Measurements from ENCODE around the gene RALGDS.

DNA sequence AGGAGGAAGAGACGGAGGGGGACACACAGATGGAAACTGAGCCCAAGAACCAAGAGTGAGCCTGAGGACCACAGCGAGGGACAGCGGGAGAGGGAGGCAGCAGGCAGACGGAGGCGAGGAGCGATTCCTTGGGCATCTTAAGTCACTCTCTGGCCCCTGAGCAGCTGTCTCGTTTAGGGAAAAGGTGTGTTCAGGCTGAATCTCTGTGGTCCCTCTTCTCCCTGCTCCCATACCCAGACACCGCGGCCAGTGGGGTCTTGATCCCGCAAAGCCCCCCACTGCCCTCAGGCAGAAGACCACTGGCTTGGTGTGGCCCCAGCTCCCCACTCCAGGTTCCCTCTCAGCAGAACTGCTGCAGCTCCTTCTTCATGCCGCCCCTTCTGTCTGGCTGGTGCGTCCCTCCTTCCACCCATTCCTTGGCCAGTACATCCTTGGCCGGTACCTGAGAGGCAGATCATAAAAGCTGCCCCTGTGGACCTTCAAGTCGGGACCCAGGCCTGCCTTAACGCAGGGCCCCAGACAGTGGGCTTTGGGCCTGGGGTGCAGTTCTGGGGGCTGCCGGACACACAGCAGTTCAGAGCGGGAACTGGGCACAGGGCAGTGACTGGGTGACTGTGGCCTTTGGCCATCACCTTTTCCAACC, 5.8 kb upstream of the RALGDS start:
- TF ChIP-seq, protein P1, sequence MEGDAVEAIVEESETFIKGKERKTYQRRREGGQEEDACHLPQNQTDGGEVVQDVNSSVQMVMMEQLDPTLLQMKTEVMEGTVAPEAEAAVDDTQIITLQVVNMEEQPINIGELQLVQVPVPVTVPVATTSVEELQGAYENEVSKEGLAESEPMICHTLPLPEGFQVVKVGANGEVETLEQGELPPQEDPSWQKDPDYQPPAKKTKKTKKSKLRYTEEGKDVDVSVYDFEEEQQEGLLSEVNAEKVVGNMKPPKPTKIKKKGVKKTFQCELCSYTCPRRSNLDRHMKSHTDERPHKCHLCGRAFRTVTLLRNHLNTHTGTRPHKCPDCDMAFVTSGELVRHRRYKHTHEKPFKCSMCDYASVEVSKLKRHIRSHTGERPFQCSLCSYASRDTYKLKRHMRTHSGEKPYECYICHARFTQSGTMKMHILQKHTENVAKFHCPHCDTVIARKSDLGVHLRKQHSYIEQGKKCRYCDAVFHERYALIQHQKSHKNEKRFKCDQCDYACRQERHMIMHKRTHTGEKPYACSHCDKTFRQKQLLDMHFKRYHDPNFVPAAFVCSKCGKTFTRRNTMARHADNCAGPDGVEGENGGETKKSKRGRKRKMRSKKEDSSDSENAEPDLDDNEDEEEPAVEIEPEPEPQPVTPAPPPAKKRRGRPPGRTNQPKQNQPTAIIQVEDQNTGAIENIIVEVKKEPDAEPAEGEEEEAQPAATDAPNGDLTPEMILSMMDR (conservative IDR thresholded peaks at IDR 0.05; ENCODE audit: low read length) = no peak
- no peak for TF ChIP-seq EZH2phosphoT487 (IDR thresholded peaks at IDR 0.05; ENCODE audit: borderline replicate concordance, low read depth, low read length)

All from OCI-LY7 (cell line).